NCI-H524 treated with DMSO at 0.1 percent for 48 hours (cell line): ENCODE measurements around the gene MAD1L1.
"Not testable (repeated sequence)": the region's sequence is repeated elsewhere in the genome, so short reads cannot be mapped to it uniquely, and the experiment has no call there.

Experiments
- DNase-seq: peaks from one replicate; lab custom pipeline; 2025; lab: John Stamatoyannopoulos, UW

The MAD1L1 gene

DNA sequence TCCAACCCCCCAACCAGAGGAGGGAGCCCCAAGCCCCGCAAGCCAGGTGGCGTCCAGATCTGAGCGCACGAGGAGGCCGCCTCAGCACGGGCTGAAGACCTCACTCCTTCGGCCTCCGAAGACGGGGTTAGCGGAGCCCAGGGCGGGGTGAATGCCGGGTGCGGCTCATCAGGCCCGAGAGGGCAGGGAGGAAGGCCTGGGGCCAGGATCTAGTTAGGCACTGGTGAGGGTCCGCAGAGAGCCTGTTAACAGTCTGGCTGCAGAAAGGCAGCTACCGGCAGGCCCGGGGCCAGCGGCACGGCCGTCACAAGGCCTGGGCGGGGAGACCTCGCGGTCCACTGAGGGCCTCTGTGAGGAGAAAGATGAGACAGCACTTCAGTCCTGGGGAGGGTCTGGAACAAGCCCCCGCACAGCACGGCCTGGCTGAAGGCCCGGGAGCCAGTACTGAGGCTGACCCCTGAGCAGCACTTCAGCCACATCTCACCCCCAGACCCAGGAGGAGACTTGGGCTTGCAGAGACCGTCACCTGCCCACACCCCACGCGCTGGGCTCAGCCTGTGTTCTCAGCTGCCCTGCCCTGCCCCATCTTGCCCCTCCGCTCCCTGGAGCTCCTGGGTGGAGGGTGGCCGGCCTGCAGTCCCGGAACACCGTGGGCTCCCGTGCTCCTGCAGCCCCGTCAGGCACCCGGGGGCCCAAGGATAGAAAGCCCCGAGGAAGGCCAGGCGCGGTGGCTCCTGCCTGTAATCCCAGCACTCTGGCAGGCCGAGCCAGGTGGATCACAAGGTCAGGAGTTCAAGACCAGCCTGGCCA, 369.4 kb downstream of the MAD1L1 start:
- no peak for DNase-seq

DNA sequence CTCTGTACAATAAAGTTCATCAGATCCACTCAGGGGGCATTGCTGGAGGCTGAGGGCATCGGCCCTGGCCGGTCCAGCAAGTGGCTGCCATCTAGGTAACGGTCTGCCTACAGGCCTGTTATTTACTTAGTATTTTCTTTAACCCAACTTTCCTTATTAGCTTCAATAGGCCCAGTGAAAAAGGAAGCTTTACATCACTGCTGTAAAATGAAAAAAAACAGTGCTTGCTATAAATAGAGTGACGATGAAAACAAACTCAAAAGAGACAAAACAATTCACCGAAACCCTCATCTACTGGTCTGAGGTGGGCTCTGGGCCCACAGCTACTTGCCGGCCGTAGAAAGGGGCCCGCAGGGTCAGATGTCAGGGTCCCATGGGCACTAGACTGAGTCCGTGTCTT, 370.2 kb downstream of the MAD1L1 start:
- DNase-seq, result no peak

DNA sequence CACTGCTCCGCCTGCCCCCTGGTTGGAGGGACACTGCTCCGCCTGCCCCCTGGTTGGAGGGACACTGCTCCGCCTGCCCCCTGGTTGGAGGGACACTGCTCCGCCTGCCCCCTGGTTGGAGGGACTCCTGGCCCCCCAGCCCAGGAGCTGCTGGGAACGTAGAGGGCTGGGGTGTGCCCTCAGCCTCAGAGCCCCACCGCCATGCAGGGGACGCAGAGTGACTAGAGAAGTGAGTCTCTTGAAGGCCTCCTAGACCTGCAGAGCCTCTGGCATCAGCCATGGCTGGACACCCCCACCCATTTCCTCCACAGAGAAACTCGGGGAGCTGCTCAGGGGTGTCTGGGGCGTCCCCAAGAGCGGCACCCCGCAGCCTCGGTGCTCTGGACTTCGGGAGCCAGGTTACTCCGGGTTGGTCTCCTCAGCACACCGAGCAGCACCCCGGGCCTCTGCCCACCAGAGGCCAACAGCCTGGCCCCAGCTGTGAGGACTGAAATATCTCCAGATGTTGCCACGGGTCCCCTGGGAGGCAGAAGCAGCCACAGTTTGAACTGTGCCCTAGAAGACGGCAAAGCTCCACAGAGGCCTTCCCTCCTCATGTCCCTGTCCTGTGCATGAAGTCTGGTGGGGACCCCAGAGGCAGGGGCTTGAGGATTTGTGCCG, 370.8 kb downstream of the MAD1L1 start:
- DNase-seq, result no peak

DNA sequence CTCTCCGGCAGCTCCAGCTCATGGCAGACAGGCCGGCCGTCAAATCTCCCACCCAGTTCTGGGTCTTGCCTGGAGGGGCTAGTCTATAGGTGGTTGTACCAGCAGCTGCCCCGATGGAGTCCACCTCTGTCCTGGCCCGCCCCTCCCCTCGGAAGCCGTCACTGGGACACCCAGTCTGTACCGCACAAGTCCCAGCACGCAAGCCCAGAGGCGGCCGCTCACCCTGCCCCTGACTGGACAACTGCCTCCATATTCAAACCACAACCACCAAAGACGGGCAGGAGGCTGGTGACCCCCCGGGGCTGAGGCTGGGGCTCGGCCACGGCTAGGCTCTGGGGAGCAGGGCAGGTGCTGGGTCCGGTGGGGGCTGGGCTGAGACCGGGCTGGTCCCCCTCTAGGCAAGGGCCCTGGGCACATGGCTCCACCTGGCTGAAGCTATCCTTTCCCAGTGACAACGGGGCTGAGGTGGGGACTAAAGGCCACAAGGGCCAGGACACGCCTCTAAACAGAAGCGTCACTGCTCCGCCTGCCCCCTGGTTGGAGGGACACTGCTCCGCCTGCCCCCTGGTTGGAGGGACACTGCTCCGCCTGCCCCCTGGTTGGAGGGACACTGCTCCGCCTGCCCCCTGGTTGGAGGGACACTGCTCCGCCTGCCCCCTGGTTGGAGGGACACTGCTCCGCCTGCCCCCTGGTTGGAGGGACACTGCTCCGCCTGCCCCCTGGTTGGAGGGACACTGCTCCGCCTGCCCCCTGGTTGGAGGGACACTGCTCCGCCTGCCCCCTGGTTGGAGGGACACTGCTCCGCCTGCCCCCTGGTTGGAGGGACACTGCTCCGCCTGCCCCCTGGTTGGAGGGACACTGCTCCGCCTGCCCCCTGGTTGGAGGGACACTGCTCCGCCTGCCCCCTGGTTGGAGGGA, 371.6 kb downstream of the MAD1L1 start:
- DNase-seq, result not testable (repeated sequence)

DNA sequence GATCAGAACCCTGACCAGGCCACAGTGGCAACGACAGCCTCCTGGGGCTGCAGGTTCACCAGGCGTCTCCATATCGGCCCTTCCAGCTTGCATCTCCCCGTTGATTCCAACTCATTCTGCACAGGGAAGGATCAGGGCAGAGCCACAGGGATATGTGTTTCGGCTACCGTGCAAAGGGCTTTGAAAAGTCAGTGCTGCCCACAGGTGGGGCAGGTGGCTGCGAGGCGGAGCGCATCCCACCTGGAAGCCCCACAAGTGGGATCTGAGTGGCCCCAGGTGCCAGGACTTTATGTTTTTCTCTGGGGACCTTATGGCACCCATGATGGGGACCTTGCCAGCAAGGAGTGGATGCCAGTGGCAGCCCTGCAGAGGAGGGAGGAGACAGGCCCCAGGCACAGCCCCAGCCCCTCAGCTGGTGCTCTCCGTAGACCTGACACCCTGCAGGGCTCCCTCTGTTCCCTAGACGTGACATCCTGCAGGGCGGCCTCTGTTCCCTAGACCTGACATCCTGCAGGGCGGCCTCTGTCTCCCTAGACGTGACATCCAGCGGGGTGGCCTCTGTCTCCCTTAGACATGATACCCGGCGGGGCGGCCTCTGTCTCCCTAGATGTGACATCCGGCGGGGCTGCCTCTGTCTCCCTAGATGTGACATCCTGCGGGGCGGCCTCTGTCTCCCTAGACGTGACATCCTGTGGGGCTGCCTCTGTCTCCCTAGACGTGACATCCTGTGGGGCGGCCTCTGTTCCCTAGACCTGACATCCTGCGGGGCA, 373.3 kb downstream of the MAD1L1 start:
- DNase-seq, result no peak

DNA sequence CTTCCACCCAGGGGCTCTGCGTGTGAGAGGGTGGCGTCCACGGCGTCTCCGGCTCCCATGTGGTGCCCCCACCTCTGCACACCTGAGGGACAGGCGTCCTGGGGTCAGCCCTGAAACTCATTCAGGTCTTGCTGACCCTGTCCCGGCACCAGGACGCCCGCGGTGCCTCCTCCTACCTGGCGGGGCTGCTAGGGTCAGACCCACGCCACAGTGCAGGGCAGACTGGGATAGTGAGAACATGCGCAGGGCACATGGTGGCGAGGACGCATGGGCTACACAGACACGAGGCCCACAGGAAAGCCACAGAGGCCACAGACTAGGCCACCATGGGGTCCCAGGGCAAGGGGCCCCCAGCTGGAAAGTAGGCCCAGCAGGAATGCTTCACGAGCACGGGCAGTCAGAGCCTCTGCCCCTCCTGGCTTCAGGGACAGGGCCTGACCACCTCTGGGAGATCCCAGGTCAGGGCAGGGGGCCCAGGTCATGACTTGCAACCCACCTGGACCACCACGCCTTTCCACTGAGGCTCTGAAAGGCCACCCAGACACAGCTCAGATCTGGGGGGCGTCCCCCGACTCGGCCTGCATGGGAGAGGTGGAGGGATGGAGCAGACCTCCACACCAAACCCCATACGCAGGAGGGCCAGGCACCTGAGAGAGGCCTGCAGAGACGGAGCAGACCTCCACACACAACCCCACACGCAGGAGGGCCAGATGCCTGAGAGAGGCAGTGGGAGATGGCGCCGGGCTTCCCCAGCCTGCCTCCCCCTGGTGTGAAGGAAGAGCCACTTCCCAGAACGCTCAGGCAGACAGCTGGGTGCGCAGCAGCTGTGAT, 374.1 kb downstream of the MAD1L1 start:
- DNase-seq, result no peak

DNA sequence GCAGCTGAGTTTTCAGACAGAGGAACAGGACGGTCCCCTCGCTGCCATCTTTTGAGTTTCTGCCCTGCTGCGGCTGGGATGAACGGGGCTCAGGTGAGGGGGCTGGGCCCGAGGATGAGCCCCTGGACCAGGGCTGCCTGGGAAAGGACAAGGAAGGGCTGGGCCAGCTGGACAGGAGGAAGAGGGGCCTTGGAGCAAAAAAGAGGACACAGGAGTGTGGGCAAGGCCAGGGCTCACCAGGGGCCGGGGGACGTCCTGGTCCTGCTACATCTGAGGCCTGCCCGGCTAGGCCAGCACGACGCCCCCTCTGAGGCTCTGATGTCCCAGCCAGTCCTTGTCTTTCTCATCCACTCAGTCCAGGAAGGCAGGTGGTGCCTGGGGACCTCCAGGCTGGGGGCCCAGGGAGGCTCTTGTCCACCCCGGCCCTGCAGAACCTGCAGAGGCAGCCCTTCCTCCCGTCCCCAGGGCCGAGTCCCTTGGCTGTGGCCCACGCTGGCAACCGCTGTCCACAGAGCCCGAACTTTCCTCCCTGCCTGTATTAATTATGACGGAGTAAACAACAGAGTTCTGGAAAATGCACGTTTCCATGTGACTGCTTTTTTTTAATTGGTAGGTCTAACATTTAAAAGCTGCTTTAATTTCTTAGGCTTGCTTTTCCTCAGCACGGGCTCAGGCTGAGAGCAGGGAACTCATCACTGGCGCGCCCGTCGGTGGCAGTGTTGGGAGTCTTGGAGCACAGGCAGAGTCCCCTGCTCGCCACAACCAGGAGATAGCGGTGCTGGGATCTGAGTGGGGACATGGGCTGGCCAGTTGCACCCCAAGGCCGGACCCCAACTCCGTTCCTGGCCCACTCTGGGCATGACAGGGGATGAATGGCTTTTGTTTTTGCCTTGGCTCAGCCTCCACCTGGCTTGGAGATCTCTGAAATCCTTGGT, 375.0 kb downstream of the MAD1L1 start:
- DNase-seq, result no peak

DNA sequence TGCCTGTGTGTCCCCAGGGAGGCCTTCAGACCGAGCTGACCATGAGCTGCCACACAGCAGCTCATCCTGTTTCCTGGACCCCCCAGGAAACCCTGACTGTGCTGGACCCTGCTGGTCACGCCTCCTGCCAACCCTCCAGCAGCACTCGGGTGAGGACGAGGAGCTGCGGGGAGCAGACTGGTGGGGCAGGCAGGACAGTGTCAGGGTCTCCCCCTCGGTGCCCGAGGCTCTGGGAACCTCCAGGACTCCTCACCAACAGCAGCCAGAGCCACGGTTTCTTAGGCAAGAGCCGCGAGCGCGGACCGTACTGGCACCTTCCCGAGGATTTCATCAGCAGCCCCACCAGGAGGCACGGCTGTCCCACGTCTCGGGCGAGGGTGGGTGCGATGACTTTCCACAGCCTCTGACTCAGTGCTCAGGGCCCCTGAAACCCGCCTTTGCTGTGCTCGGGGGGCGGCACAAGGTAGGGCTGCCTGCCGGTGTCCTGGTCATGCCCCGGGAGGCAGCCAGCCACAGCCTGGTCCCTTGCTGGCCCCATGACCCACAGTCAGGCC, 375.8 kb downstream of the MAD1L1 start:
- DNase-seq, result no peak

DNA sequence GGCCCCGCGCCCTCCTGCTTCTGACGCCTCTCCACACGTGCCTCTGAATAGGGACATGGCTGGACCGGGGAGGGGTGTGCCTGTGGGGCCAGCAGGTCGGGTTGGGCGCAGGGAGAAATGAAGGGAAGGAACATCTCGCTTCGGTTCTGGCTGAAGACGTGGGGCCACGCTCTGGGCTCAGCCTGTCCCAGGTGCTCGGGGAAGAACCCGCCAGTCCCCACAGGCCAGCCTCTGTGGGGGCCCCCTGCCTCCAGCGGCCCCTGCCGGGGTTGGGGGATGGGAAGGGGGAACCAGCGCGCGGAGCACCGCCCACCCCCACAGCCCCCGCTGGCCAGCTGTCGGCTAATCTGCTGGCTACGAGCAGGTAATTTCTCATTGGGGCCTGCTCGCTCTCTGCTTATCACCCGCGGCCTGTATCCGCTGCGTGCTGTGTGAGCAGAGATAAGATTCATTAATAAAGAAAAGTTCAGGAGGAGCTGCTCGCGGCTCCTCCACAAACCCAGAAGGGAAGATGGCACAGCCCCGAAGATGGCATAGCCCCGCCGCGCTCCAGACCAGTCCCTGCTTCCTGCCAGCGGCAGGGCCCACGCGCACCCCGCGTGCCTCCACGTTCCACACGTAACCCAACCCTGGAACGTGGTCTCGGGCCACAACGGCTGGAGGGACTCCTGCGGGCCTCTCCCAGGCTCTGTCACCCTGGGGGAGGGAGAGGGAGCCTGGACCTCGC, 376.4 kb downstream of the MAD1L1 start:
- no peak for DNase-seq

DNA sequence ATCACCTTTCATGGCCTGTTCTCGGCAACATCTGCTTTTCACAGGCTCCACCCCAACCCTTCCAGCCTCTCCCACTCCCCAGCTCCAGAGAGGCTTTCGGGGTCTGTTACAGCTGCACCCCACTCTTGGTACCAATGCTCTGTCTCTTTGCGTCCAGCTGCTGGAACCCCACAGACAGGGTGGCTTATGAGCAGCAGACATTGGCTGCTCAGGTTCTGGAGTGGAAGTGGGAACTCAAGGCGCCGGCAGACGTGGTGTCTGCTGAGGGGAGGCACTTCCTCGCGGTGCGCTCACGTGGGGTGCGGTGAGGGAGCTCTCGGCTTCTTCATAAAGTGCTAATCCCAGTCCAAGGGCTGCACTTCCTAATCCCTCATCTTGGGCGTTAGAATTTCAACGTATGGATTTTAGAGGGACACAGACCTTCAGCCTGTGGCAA, 377.0 kb downstream of the MAD1L1 start:
- no peak for DNase-seq

DNA sequence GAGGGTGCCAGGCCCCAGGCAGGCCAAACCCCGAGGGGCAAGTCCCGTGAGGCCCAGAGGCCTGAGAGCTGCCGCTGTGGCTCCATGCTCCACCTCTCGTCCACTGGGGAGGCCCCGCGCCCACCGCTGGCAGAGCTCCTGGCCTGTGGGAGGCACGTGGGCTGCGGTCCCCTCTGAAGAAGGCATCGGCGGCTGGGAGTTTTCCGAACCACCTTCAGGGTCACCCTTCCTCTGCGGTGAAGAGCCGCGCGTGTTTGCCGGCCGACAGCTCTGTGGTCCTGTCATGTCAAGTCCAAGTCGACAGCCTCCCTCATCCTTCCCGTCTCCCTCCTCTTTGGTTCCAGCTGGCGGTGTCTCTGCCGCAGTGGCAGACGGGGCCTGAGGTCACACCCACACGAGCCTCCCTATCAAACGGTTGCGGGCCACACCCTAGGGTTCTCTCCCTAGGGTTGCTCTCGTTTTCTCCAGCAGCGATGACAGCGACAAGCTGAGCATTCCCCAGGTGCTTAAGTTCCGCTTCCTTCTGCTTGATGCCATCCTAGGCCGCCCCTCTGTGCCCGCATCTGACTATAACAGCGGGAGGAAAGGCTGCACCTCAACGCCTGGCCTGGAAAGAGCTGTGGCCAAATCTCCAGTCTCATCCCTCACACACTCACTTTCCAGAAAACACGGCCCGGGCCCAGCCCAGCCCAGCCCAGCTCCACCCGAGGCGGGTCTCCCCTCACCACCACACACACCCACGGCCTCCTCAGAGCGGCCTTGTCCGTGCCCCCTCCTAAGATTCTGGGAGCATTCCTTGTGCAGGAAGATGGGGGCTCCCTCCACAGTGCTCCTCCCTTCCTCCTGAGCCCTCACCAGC, 377.6 kb downstream of the MAD1L1 start:
- no peak for DNase-seq

DNA sequence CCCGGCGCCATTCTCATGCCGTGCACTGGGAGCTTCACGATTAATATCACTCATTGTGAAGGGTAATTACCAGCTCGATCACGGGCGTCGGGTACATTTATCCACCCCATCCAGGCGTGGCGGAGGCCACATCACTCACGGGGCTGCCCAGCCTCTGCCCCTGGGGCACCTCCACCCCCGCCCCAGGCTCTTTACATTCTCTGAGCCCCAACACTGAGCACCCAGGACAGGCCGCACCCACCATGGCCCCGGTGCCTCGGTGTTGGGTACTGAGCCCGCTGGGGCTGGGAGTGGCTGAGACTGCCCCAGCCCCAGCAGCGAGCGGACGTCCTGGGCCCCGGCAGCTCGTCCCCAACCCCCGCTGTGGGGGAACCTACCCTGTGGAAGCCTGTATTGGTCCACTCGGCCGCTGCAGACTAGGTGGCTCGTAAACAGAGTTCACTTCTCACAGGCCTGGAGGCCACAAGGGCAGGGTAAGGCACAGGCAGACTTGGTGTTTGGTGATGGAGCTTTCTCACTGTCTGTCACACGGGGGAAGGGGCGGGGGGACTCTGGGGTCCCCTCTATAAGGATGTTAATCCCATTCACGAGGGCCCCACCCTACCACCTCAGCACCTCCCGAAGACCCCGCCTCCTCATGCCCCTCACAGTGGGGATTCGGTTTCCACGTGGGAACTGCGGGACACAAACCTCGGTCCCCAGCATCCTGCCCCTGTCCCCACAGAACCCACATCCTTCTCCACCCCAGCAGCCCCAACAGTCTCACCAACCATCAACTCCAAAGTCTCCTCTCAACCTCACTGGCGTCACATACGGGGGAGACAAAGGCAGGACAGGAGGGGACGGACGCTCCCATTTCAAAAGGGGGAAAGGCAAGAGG, 378.5 kb downstream of the MAD1L1 start:
- DNase-seq, result no peak

DNA sequence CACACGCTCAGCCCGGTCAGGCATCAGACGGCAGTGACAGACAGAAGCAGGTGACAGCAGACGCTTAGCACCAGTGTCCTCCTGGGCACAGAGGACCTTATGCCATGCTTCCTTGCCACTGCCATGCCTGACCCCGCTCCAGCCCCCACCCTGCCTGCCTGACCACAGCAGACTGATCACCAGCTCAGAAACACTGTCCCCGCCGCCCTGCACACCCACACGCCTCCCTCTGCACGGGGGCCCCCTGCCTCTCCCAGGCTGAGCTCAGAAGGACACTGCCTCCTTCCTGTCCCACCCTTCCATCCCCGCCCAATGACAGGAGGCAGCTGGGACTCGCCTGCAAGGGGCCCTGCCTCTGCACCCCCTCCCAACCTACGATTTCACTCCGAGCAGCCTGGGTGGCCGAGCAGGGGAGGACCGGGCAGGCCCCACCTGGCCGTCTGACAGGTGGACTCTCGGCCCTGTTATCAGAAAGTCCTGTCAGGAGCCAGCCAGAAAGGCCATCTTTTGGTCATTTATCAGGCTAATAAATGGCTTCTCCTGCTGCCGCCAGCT, 379.2 kb downstream of the MAD1L1 start:
- no peak for DNase-seq

DNA sequence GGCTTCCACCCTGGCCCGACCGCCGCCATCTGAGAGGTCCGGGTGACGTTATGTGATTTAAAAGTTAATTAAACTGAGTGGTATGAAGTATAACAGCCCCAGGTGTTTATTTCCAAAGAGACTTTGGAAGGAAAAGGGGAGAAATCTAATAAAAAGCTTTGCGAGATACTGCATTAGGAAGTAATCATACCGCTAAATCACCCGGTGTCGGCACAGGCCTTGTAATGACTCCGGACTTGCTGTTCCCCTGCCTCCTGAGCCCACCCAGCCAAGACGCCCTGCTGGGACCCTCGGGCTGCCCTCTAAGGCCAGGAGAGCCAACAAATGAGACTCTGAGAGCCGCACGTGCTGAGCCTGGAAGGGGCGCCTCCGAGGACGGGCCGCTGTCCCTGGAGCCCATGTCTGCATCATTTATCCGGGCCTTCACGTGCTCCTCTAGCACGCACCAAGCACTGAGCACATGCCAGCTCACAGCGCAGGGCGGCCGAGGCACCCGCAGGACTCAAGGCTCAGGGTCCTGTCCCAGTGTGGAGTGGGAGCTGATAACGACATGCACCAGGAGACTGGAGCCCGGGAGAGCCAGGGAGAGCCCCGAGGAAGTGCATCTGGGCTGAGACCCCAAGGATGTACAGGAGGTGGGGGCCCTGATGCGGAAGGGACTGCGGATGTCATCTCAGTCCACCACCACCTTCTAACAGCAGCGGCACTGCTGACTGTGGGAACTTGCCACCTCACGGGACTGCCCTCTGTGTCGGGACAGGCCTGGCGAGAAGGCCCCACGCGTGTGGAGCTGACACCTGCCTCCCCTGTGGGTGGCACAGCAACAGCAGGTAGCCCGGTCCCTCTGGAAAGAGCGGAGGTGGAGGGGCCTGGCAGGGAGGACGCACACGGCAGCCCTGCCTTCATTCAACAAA, 380.0 kb downstream of the MAD1L1 start:
- no peak for DNase-seq
